Activated CD4-positive, alpha-beta memory T cell treated with anti-CD3 and anti-CD28 coated beads, Interleukin-2, amount 10 ng/mL, durations not matched to agents 7 days and 5 days (primary cell): Measurements from ENCODE around the gene EPC1. TPM values are rescaled to one million over a fixed set of nuclear protein-coding genes. Genes with fewer than 3 reads are reported as not detected.
"Not testable (repeated sequence)": the region's sequence is repeated elsewhere in the genome, so short reads cannot be mapped to it uniquely, and the experiment has no call there.

Experiments used
- CTCF ChIA-PET: fragments of 350-600 bp; sonication (Branson Sonifier 250); formaldehyde crosslinking; loops from one replicate; lab custom pipeline; 2021; ENCODE audit warnings: antibody characterized with exemption, inconsistent platforms; lab: Charles Lee
- POLR2A ChIA-PET: fragments of 350-600 bp; sonication (Branson Sonifier 250); formaldehyde crosslinking; loops from one replicate; lab custom pipeline; 2021; ENCODE audit warnings: antibody characterized with exemption; lab: Charles Lee
- DNase-seq: peaks from one replicate; pipeline ENCODE4 v3.0.0-alpha.2; 2020
- H3K27ac Mint-ChIP-seq: one replicate; pipeline ENCODE4 v1.8.0; 2021; ENCODE audit warnings: mild to moderate bottlenecking, mixed read lengths
- H3K27me3 Mint-ChIP-seq: one replicate; pipeline ENCODE4 v1.8.0; 2021; ENCODE audit warnings: mixed read lengths
- H3K36me3 Mint-ChIP-seq: one replicate; pipeline ENCODE4 v1.8.0; 2021; ENCODE audit warnings: low read depth, mixed read lengths
- H3K4me1 Mint-ChIP-seq: one replicate; pipeline ENCODE4 v1.8.0; 2021; ENCODE audit warnings: mixed read lengths
- H3K4me3 Mint-ChIP-seq: one replicate; pipeline ENCODE4 v1.8.0; 2021; ENCODE audit warnings: mild to moderate bottlenecking, mixed read lengths
- H3K9me3 Mint-ChIP-seq: one replicate; pipeline ENCODE4 v1.8.0; 2021; ENCODE audit warnings: mixed read lengths
- total RNA-seq, 2 experiments: library from RNA; stranded (reverse); gene quantifications; one replicate each; pipeline ENCODE4 v1.2.3, GENCODE V29; 2021

EPC1 gene
- total RNA-seq, 2 experiments from 2014 or later = 41.6 to 43.0 TPM

DNA sequence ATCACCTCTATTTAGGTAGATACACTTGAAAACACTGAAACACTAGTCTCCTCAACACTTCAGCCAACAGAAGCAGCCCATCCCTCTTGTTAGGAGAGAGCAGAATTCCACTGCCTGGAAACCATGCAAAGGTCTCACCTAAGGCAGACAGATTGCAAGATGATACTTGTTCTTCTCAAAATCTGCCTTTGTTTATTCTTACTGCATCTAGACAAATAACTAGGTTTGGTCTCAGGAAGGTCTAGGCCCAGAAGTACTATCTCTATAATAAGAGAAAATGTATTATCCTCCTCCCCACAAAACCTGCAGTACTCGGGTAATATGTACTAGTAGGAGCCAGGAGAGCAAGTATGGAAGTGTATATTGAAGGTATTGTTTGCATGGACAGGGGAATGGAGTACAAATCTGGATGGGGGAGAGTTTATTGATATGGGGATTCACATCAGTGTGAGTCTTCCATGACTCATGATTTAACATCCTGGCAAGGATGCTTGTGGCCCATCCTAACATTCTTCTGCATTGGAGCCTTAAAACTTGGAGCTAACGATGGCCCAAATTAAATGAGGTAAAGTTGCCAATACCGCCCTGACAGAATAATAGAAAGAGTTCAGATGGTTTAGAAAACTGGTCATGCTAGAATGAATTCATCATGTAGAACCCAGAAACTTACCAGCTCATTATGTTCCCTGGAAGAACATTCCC, 109.2 kb downstream of the EPC1 start:
- Mint-ChIP-seq H3K4me1 (peaks cover 1% of the 10 kb centered on the region), H3K4me3 (no peak overlapping the region), H3K9me3 (no peaks in the 10 kb centered on the region), H3K27me3 (no peaks in the 10 kb centered on the region), H3K36me3 (no peaks in the 10 kb centered on the region), H3K27ac (no peak overlapping the region)
- ChIA-PET POLR2A (no interaction called here), CTCF (no interaction called here)
- DNase-seq = no peak

DNA sequence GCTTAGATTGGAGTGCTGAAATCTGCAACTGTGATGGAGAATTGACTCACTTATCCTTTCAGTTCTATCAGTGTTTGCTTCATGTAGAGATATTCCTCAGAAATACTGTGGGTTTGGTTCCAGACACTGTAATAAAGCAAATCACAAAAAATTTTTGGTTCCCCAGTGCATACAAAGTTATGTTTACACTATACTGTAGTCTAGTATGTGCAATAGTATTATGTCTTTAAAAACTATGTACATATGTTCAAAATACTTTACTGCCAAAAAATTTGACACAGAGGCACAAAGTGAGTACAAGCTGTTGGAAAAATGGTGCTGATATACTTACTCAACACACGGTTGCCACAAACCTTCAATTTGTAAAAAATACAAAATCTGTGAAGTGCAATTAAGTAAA, 112.5 kb downstream of the EPC1 start:
- Mint-ChIP-seq H3K4me3 (no peak overlapping the region), H3K9me3 (no peaks in the 10 kb centered on the region), H3K27me3 (no peaks in the 10 kb centered on the region), H3K4me1 (no peaks in the 10 kb centered on the region), H3K36me3 (no peaks in the 10 kb centered on the region), H3K27ac (no peak overlapping the region)
- ChIA-PET CTCF (no interaction called here), POLR2A (no interaction called here)
- DNase-seq = no peak

DNA sequence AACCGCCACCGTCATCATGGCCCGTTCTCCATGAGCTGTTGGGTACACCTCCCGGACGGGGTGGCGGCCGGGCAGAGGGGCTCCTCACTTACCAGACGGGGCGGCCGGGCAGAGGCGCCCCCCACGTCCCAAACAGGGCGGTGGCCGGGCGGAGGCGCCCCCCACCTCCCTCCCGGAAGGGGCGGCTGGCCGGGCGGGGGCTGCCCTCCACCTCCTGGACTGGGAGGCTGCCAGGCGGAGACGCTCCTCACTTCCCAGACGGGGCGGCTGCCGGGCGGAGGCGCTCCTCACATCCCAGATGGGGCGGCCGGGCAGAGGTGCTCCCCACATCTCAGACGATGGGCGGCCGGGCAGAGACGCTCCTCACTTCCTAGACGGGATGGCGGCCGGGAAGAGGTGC, 113.6 kb downstream of the EPC1 start:
- H3K27me3 Mint-ChIP-seq, CTCF ChIA-PET, POLR2A ChIA-PET, H3K4me1 Mint-ChIP-seq, H3K4me3 Mint-ChIP-seq, DNase-seq, H3K9me3 Mint-ChIP-seq, H3K27ac Mint-ChIP-seq, H3K36me3 Mint-ChIP-seq: not testable (repeated sequence)

DNA sequence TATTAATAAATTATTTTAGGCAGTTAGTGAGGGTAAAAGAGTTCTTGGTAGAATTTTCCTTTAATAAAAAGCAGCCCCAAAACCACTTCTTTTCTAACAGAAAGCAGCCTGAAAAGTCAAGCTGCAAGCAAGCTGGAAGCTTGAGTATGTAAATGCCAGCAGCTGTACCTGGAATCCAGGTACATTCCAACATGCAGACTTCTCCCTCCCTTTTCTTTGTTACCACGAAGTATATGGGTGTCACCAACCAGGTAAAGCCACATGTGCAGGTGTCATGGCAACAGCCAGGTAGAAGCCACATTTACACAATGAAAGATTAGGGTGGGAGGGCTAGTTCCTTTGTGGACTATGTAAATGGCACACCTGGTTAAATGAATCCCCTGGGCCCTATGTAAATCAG, 114.6 kb downstream of the EPC1 start:
- POLR2A ChIA-PET = no interaction called here
- Mint-ChIP-seq H3K4me3 (no peak overlapping the region), H3K9me3 (no peaks in the 10 kb centered on the region), H3K27ac (no peak overlapping the region), H3K27me3 (peaks cover 2% of the 10 kb centered on the region), H3K4me1 (no peaks in the 10 kb centered on the region), H3K36me3 (no peaks in the 10 kb centered on the region)
- CTCF ChIA-PET = no interaction called here
- DNase-seq = no peak

DNA sequence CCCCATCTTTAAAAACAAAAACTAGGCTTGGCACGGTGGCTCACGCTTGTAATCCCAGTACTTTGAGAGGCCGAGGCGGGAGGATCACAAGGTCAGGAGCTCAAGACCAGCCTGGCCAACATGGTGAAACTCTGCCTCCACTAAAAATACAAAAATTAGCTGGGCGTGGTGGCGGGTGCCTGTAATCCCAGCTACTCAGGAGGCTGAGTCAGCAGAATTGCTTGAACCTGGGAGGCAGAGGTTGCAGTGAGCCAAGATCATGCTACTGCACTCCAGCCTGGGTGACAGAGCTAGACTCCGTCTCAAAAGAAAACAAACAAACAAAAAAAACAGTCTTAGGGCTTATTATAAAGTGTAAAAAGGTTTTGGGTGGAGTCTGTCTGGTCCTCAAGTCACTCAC, 117.2 kb downstream of the EPC1 start:
- H3K4me1 Mint-ChIP-seq, H3K9me3 Mint-ChIP-seq, H3K4me3 Mint-ChIP-seq, DNase-seq, H3K27me3 Mint-ChIP-seq, H3K36me3 Mint-ChIP-seq, CTCF ChIA-PET, POLR2A ChIA-PET, H3K27ac Mint-ChIP-seq: not testable (repeated sequence)

DNA sequence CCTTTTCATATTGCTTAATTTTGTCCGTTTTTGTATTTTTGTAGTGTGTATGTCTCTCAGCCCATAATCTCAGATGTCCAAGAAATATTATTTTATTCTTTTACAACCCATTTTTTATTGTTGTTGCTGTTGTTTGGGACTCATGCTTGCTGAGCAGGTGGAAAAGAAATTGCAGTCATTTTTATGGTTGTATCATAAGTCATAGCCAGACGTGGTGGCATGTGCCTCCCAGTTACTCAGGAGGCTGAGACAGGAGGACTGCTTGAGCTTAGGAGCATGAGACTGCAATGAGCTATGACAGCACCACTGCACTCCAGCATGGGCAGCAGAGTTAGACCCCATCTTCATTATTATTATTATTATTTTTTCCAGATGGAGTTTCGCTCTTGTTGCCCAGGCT, 117.8 kb downstream of the EPC1 start:
- ChIA-PET CTCF (no interaction called here), POLR2A (no interaction called here)
- Mint-ChIP-seq H3K27ac (no peak overlapping the region), H3K4me1 (no peaks in the 10 kb centered on the region), H3K9me3 (no peaks in the 10 kb centered on the region), H3K4me3 (no peak overlapping the region), H3K36me3 (no peaks in the 10 kb centered on the region), H3K27me3 (peaks cover 2% of the 10 kb centered on the region)
- no peak for DNase-seq

DNA sequence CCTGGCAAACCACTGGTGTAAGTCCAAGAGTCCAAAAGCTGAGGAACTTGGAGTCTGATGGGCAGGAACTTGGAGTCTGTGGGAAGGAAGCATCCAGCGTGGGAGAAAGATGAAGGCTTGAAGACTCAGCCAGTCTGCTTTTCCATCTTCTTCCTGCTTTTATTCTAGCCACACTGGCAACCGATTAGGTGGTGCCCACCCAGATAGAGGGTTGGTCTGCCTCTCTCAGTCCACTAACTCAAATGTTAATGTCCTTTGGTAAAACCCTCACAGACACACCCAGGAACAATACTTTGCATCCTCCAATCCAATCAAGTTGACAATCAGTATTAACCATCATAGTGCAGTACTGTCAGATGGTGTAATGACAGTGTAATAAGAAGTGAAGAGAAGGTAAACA, 119.2 kb downstream of the EPC1 start:
- ChIA-PET POLR2A (no interaction called here), CTCF (interaction anchor here (0.7 kb wide), 1 partner anchor 79 kb away, joined by 3 read pairs; no protein-coding TSS in a partner anchor)
- DNase-seq = no peak
- H3K27ac Mint-ChIP-seq = no peak overlapping the region
- no peaks in the 10 kb centered on the region for H3K36me3 Mint-ChIP-seq
- peaks cover 2% of the 10 kb centered on the region for H3K27me3 Mint-ChIP-seq
- H3K4me1 Mint-ChIP-seq = no peaks in the 10 kb centered on the region
- no peak overlapping the region for H3K4me3 Mint-ChIP-seq
- no peaks in the 10 kb centered on the region for H3K9me3 Mint-ChIP-seq

DNA sequence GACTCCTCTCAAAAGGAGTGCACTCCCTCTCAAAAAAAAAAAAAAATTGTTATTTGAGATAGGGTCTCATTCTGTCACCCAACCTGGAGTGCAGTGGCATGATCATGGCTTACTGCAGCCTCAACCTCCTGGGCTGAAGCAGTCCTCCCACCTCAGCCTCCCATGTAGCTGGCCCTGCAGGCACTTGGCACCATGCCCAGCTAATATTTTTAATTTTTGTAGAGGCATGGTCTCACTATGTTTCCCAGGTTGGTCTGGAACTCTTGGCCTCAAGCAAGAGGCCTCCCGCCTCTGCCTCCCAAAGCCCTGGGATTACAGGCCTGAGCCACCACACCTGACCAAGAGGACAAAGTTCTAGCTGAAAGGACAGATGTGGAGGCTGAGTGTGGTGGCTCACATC, 120.3 kb downstream of the EPC1 start:
- CTCF ChIA-PET = no interaction called here
- Mint-ChIP-seq H3K4me3 (no peak overlapping the region), H3K27ac (no peak overlapping the region), H3K9me3 (peaks cover 3% of the 10 kb centered on the region), H3K27me3 (peaks cover 2% of the 10 kb centered on the region), H3K4me1 (no peaks in the 10 kb centered on the region), H3K36me3 (peaks cover 4% of the 10 kb centered on the region)
- POLR2A ChIA-PET = no interaction called here
- DNase-seq = no peak

DNA sequence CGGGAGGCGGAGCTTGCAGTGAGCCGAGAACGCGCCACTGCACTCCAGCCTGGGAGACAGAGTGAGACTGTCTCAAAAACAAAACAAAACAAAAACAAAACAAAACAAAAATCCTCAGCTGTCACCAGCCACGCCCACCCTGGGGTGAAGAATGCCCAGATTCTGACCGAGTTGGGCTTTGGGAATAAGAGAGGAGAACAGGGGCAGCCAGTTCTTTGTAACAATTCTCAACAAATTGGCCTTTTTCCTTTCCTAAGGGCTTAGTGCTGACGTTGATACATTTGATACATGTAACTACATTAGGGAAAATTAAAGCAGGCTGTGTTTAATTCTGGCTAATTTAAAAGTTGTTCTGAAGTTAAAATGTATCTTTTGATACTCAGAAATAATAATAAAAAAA, 121.0 kb downstream of the EPC1 start:
- POLR2A ChIA-PET = no interaction called here

DNA sequence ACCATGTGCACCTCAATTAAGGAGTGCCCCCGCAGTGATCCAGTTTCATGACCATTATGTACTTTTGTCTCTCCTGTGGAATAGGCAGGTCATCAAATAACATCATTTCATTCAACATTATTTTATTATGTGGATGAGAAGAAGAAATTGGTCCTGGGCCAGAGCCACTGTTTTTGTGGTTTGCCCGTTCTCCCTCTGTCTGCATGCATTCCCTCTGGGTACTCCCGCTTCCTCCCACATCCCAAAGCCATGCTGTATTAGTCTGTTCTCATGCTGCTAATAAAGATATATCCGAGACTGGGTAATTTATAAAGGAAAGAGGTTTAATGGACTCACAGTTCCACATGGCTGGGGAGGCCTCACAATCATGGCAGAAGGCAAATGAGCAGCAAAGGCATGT, 124.6 kb downstream of the EPC1 start:
- H3K27me3 Mint-ChIP-seq, H3K4me3 Mint-ChIP-seq, POLR2A ChIA-PET, DNase-seq, H3K4me1 Mint-ChIP-seq, H3K27ac Mint-ChIP-seq: not testable (repeated sequence)
- H3K9me3 Mint-ChIP-seq = peaks cover 18% of the 10 kb centered on the region
- peaks cover 10% of the 10 kb centered on the region for H3K36me3 Mint-ChIP-seq
- CTCF ChIA-PET = interaction anchor here (0.6 kb wide), 1 partner anchor 556 kb away, joined by 4 read pairs; no protein-coding TSS in a partner anchor

More for the DNA sequence above, 121.0 kb downstream of the EPC1 start:
- Mint-ChIP-seq H3K27ac (no peak overlapping the region), H3K4me3 (no peak overlapping the region), H3K36me3 (peaks cover 4% of the 10 kb centered on the region), H3K4me1 (no peaks in the 10 kb centered on the region), H3K27me3 (peaks cover 2% of the 10 kb centered on the region), H3K9me3 (peaks cover 3% of the 10 kb centered on the region)
- no peak for DNase-seq
- CTCF ChIA-PET = no interaction called here

DNA sequence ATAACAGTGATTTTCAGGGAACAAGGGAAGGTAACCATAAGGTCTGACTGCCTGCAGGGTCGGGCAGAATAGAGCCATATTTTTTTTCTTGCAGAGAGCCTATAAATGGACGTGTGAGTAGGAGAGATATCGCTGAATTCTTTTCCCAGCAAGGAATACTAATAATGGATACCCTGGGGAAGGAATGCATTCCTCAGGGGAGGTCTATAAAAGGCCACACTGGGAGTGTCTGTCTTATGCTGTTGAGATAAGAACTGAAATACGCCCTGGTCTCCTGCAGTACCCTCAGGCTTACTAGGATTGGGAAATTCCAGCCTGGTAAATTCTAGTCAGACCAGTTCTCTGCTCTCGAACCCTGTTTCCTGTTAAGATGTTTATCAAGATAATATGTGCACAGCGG, 127.8 kb downstream of the EPC1 start:
- H3K27me3 Mint-ChIP-seq, DNase-seq, H3K27ac Mint-ChIP-seq, POLR2A ChIA-PET, CTCF ChIA-PET, H3K4me3 Mint-ChIP-seq, H3K4me1 Mint-ChIP-seq: not testable (repeated sequence)
- Mint-ChIP-seq H3K9me3 (peaks cover 18% of the 10 kb centered on the region), H3K36me3 (peaks cover 10% of the 10 kb centered on the region)

DNA sequence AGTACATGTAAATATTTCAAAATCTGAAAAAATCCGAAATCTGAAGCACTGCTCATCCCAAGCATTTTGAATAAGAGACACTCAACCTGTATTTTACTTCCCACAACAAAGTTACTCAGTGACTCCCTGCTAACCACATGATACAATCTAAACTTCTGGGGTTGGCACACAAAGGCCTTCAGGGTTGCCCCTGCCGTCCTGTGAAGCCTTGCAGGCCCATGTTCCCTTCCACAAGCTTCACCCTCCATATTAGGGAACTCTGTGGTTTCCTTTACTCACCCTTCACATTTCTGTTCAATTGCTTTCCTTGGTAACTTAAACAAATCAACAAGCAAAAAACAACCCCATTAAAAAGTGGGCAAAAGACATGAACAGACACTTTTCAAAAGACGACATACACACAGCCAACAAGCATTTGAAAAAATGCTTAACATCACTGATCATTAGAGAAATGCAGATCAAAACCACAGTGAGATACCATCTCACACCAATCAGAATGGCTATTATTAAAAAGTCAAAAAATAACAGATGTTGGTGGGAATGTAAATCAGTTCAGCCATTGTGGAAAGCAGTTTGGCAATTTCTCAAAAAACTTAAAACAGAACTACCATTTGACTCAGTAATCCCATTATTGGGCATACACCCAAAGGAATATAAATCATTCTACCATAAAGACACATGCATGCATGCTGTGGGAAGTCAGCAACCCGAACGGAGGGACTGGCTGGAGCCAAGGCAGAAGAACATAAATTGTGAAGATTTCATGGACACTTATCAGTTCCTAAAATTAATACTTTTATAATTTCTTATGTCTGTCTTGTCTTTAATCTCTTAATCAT, 128.5 kb downstream of the EPC1 start:
- DNase-seq, POLR2A ChIA-PET, H3K27ac Mint-ChIP-seq, H3K4me1 Mint-ChIP-seq, CTCF ChIA-PET, H3K4me3 Mint-ChIP-seq, H3K27me3 Mint-ChIP-seq: not testable (repeated sequence)
- Mint-ChIP-seq H3K36me3 (peaks cover 10% of the 10 kb centered on the region), H3K9me3 (peaks cover 18% of the 10 kb centered on the region)
